Measurements from ENCODE around the gene ICOSLG. TPM values are rescaled to one million over a fixed set of nuclear protein-coding genes. Genes with fewer than 3 reads are reported as not detected.
"Not testable (repeated sequence)": the region's sequence is repeated elsewhere in the genome, so short reads cannot be mapped to it uniquely, and the experiment has no call there.

Gene ICOSLG
- total and polyA plus RNA-seq, 4 experiments from 2014 or later = 1.0 to 4.9 (median 4.1) TPM

- H3K27me3 ChIP-seq (ENCODE audit: insufficient read depth, low read length); POLR2A ChIA-PET (ENCODE audit: partially characterized antibody); intact Hi-C loops (cut with micrococcal nuclease); H3K27me3 Mint-ChIP-seq; H3K27ac ChIP-seq (ENCODE audit: low read depth, low read length); H3K4me3 ChIP-seq (ENCODE audit: low read length in 2 of 2); H3K27ac Mint-ChIP-seq; H3K4me1 Mint-ChIP-seq; H3K4me3 Mint-ChIP-seq; H3K36me3 Mint-ChIP-seq; H3K9me3 Mint-ChIP-seq; CTCF ChIA-PET (ENCODE audit: partially characterized antibody); H3K4me1 ChIP-seq (ENCODE audit: insufficient read depth, low read length); H3K9me3 ChIP-seq (ENCODE audit: control insufficient read depth in 1 of 2, low read length in 2 of 2); DNase-seq; H3K36me3 ChIP-seq (ENCODE audit: insufficient read depth, low read length): not testable (repeated sequence)
Observed at GRCh38 chr21:44182202-44182601, 58.5 kb downstream of the ICOSLG start.

- H3K27me3 ChIP-seq (ENCODE audit: insufficient read depth, low read length); intact Hi-C loops (cut with micrococcal nuclease); H3K4me1 Mint-ChIP-seq; H3K9me3 Mint-ChIP-seq; H3K4me3 Mint-ChIP-seq; H3K36me3 ChIP-seq (ENCODE audit: insufficient read depth, low read length); H3K4me3 ChIP-seq (ENCODE audit: low read length in 2 of 2); DNase-seq; H3K27ac ChIP-seq (ENCODE audit: low read depth, low read length); CTCF ChIA-PET (ENCODE audit: partially characterized antibody); H3K27me3 Mint-ChIP-seq; H3K9me3 ChIP-seq (ENCODE audit: control insufficient read depth in 1 of 2, low read length in 2 of 2); H3K36me3 Mint-ChIP-seq; H3K4me1 ChIP-seq (ENCODE audit: insufficient read depth, low read length); POLR2A ChIA-PET (ENCODE audit: partially characterized antibody); H3K27ac Mint-ChIP-seq: not testable (repeated sequence)
Observed at GRCh38 chr21:44181506-44181905, 59.2 kb downstream of the ICOSLG start.

DNA sequence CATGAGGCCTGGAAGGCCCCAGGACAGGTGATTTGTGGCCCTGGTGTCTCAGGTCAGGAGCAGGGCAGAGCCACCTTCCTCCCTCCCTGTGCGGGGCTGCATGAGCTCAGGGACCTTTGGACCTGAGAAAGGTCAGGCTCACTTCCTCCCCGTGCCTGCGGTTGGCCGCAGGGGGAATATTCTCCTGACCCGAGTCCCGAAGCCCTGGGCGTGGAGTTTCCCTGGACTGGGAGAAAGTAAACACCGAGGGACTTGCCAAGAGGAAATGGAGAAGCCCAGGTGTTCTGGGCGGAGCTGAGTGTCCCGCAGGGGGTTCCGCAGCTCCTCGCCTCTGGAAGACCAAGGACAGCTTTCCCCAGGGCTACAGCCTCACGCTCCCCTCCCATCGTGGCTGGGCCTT lies 64.6 kb downstream of the ICOSLG start:
- H3K9me3 ChIP-seq (ENCODE audit: control insufficient read depth in 1 of 2, low read length in 2 of 2); DNase-seq; H3K9me3 Mint-ChIP-seq; H3K4me1 ChIP-seq (ENCODE audit: insufficient read depth, low read length); H3K27me3 ChIP-seq (ENCODE audit: insufficient read depth, low read length); H3K36me3 ChIP-seq (ENCODE audit: insufficient read depth, low read length); H3K4me3 Mint-ChIP-seq; H3K27ac Mint-ChIP-seq; H3K4me3 ChIP-seq (ENCODE audit: low read length in 2 of 2); intact Hi-C loops (cut with micrococcal nuclease); H3K27ac ChIP-seq (ENCODE audit: low read depth, low read length); H3K36me3 Mint-ChIP-seq; H3K27me3 Mint-ChIP-seq; CTCF ChIA-PET (ENCODE audit: partially characterized antibody); POLR2A ChIA-PET (ENCODE audit: partially characterized antibody); H3K4me1 Mint-ChIP-seq: not testable (repeated sequence)

DNA sequence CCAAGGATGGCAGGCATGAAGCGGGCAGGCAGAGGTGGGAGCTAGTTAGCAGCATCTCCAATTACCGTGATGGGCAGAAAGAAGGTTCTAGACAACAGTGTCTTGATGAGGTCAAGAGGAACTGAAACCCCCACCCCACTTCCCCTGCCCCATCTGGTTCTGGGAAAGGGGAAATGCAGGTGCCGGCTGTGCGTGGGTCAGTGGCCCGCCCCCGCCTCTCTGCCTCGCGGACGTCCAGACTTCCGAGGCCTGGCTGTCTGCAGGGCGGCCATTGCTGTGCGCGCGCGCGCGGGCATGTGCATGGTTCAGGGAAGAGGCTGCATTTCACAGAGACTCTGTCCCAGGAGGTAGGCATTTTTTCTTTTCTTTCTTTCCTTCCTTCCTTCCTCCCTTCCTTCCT lies 65.6 kb downstream of the ICOSLG start:
- H3K27ac ChIP-seq (ENCODE audit: low read depth, low read length); H3K4me3 Mint-ChIP-seq; H3K36me3 Mint-ChIP-seq; CTCF ChIA-PET (ENCODE audit: partially characterized antibody); POLR2A ChIA-PET (ENCODE audit: partially characterized antibody); intact Hi-C loops (cut with micrococcal nuclease); H3K4me3 ChIP-seq (ENCODE audit: low read length in 2 of 2); H3K4me1 ChIP-seq (ENCODE audit: insufficient read depth, low read length); H3K9me3 Mint-ChIP-seq; H3K27me3 ChIP-seq (ENCODE audit: insufficient read depth, low read length); H3K9me3 ChIP-seq (ENCODE audit: control insufficient read depth in 1 of 2, low read length in 2 of 2); H3K4me1 Mint-ChIP-seq; DNase-seq; H3K27ac Mint-ChIP-seq; H3K36me3 ChIP-seq (ENCODE audit: insufficient read depth, low read length); H3K27me3 Mint-ChIP-seq: not testable (repeated sequence)

Other genes starting within 250 kb of the ICOSLG start
- 10 to 100 TPM; 94.2 to 95.5 TPM for gene TRAPPC10, start 228.6 kb downstream of the ICOSLG start, total RNA-seq
- gene TRAPPC10, start 228.6 kb downstream of the ICOSLG start, polyA plus RNA-seq = 10 to 100 TPM; 17.7 to 40.2 TPM
- 10 to 100 TPM; 27.2 to 28.2 TPM for gene PWP2, start 133.5 kb downstream of the ICOSLG start, total RNA-seq
- gene PWP2, start 133.5 kb downstream of the ICOSLG start, polyA plus RNA-seq = 10 to 100 TPM in 1 of 2 donors, under 1 TPM in 1; 0.35 to 13.9 TPM
- 10 to 100 TPM; 55.6 to 56.6 TPM for gene GATD3, start 107.3 kb downstream of the ICOSLG start, total RNA-seq
- gene GATD3, start 107.3 kb downstream of the ICOSLG start, polyA plus RNA-seq = 10 to 100 TPM; 10.9 to 48.9 TPM
- gene DNMT3L, start 21.0 kb upstream of the ICOSLG start, total RNA-seq = not detected
- not detected for gene DNMT3L, start 21.0 kb upstream of the ICOSLG start, polyA plus RNA-seq
- gene AIRE, start 44.9 kb upstream of the ICOSLG start, total RNA-seq = not detected
- 1 to 10 TPM in 1 of 2 donors, under 1 TPM in 1; 0.32 to 2.3 TPM for gene AIRE, start 44.9 kb upstream of the ICOSLG start, polyA plus RNA-seq
- gene PFKL, start 59.1 kb upstream of the ICOSLG start, total RNA-seq = 100 to 1,000 TPM; 143 to 145 TPM
- gene PFKL, start 59.1 kb upstream of the ICOSLG start, polyA plus RNA-seq = 100 to 1,000 TPM; 132 to 134 TPM
- gene CFAP410, start 98.4 kb upstream of the ICOSLG start, total RNA-seq = 10 to 100 TPM; 51.7 to 55.2 TPM
- gene CFAP410, start 98.4 kb upstream of the ICOSLG start, polyA plus RNA-seq = 10 to 100 TPM; 20.1 to 32.4 TPM
- 1 to 10 TPM; 1.3 to 1.7 TPM for gene TRPM2, start 112.7 kb upstream of the ICOSLG start, total RNA-seq
- gene TRPM2, start 112.7 kb upstream of the ICOSLG start, polyA plus RNA-seq = under 1 TPM in 1 of 2 donors, not detected in 1; 0.37 TPM
- gene LRRC3, start 214.6 kb upstream of the ICOSLG start, total RNA-seq = 1 to 10 TPM; 1.4 to 1.5 TPM
- under 1 TPM; 0.11 to 0.61 TPM for gene LRRC3, start 214.6 kb upstream of the ICOSLG start, polyA plus RNA-seq

Measured in CD4-positive, alpha-beta memory T cell (primary cell).